HG03457 (cell line): ENCODE data around the gene GCHFR.

Experiments used
- ATAC-seq: cut with Tn5 transposase; IDR thresholded peaks from one replicate; pipeline ENCODE4 v1.9.1; 2021; ENCODE audit warnings: moderate number of reproducible peaks; ENCODE audit not compliant: unreplicated experiment

Gene GCHFR

GRCh38 chr15:40775740-40776536 is 12.1 kb downstream of the GCHFR start:
- no peak for ATAC-seq

- ATAC-seq, result no peak
These were observed 12.8 kb downstream of the GCHFR start for GRCh38 chr15:40776537-40777141.

GRCh38 chr15:40782609-40783227 is 18.9 kb downstream of the GCHFR start:
- no peak for ATAC-seq

GRCh38 chr15:40785164-40785563 is 21.3 kb downstream of the GCHFR start:
- ATAC-seq, result no peak

GRCh38 chr15:40785814-40786213 is 21.9 kb downstream of the GCHFR start:
- ATAC-seq, result no peak

- ATAC-seq, result no peak
These were observed 23.5 kb downstream of the GCHFR start for GRCh38 chr15:40787344-40787841.

- ATAC-seq, result no peak
These were observed 24.1 kb downstream of the GCHFR start for GRCh38 chr15:40787991-40788390.

GRCh38 chr15:40789119-40789518 is 25.3 kb downstream of the GCHFR start:
- ATAC-seq, result no peak

- no peak for ATAC-seq
These were observed 26.1 kb downstream of the GCHFR start for GRCh38 chr15:40789999-40790398.

GRCh38 chr15:40790718-40791117 is 26.9 kb downstream of the GCHFR start:
- no peak for ATAC-seq

GRCh38 chr15:40792394-40792793 is 28.5 kb downstream of the GCHFR start:
- ATAC-seq, result no peak

GRCh38 chr15:40793216-40793989 is 29.5 kb downstream of the GCHFR start:
- no peak for ATAC-seq

GRCh38 chr15:40796041-40796440 is 32.2 kb downstream of the GCHFR start:
- no peak for ATAC-seq

- no peak for ATAC-seq
These were observed 32.6 kb downstream of the GCHFR start for GRCh38 chr15:40796512-40796911.

GRCh38 chr15:40799523-40799922 is 35.7 kb downstream of the GCHFR start:
- ATAC-seq, result no peak

- no peak for ATAC-seq
These were observed 39.2 kb downstream of the GCHFR start for GRCh38 chr15:40803076-40803475.

- no peak for ATAC-seq
These were observed 39.8 kb downstream of the GCHFR start for GRCh38 chr15:40803688-40804087.

- ATAC-seq, result no peak
These were observed 42.8 kb downstream of the GCHFR start for GRCh38 chr15:40806672-40807027.

- ATAC-seq, result peak; percentile 89
These were observed 43.4 kb downstream of the GCHFR start, which contains the start of the genes DNAJC17 and ZFYVE19 for GRCh38 chr15:40807028-40807887. TSS of gene DNAJC17 (minus strand) at chr15:40807473. CDS start at chr15:40807446, 27 bp downstream. TSS of gene ZFYVE19 (plus strand) at chr15:40807089. CDS start at chr15:40807590, 501 bp downstream.

GRCh38 chr15:40807888-40808461 is 44.1 kb downstream of the GCHFR start:
- ATAC-seq, result no peak
